PC-9 (cell line): ENCODE data around the gene FTO. TPM values are rescaled to one million over a fixed set of nuclear protein-coding genes. Genes with fewer than 3 reads are reported as not detected.

Experiments used
- BruUV-seq: library from RNA; stranded (reverse); fragments of 400-500 nt; replicated peaks from 2 replicates; lab custom pipeline; 2021; lab: Mats Ljungman, UMichigan
- CTCF ChIA-PET: fragments of 300-600 bp; sonication (Branson Sonifier 250); formaldehyde crosslinking; loops from one replicate; lab custom pipeline; 2022; ENCODE audit warnings: antibody characterized with exemption; lab: Charles Lee
- POLR2A ChIA-PET: fragments of 300-600 bp; sonication (Branson Sonifier 250); formaldehyde crosslinking; loops from one replicate; lab custom pipeline; 2022; ENCODE audit warnings: antibody characterized with exemption; ENCODE audit not compliant: unreplicated experiment; lab: Charles Lee
- DNase-seq, 2 experiments: peaks; one replicate each; pipeline versions ENCODE4 v3.0.0 to v3.0.0-alpha.2; 2015 to 2022; ENCODE audit warnings: mixed read lengths in 1 of 2
- H2AFZ ChIP-seq: fragments of 200-600 bp; sonication (generic); 2 replicates; pipeline ENCODE4 v1.8.1; 2017; ENCODE audit warnings: antibody characterized with exemption
- H3F3A ChIP-seq: fragments of 200-600 bp; sonication (generic); 2 replicates; pipeline ENCODE4 v1.8.1; 2017; ENCODE audit warnings: antibody characterized with exemption, mild to moderate bottlenecking, low read depth; ENCODE audit not compliant: insufficient read depth
- H3K27ac ChIP-seq: fragments of 200-600 bp; sonication (generic); 2 replicates; pipeline ENCODE4 v1.6.1; 2016; ENCODE audit warnings: mixed run types
- H3K27me3 ChIP-seq: fragments of 200-600 bp; sonication (generic); 2 replicates; pipeline ENCODE4 v1.6.1; 2016; ENCODE audit warnings: low read depth, mixed run types; ENCODE audit not compliant: insufficient read depth
- H3K36me3 ChIP-seq: fragments of 200-600 bp; sonication (generic); 2 replicates; pipeline ENCODE4 v1.6.1; 2016; ENCODE audit warnings: low read depth, mixed run types
- H3K4me1 ChIP-seq: fragments of 200-600 bp; sonication (generic); replicated peaks from 2 replicates; pipeline ENCODE4 v1.6.1; 2016; ENCODE audit warnings: mixed run types; ENCODE audit not compliant: insufficient read depth
- H3K4me2 ChIP-seq: fragments of 200-600 bp; sonication (generic); 2 replicates; pipeline ENCODE4 v1.6.1; 2017; ENCODE audit warnings: mixed run types
- H3K4me3 ChIP-seq: fragments of 200-600 bp; sonication (generic); 2 replicates; pipeline ENCODE4 v1.6.1; 2016; ENCODE audit warnings: mixed run types
- H3K79me2 ChIP-seq: fragments of 200-600 bp; sonication (generic); 2 replicates; pipeline ENCODE4 v1.6.1; 2017; ENCODE audit warnings: low read depth, mixed run types
- H3K9me2 ChIP-seq: fragments of 200-600 bp; sonication (generic); 2 replicates; pipeline ENCODE4 v1.8.1; 2017; ENCODE audit warnings: mild to moderate bottlenecking; ENCODE audit not compliant: insufficient read depth
- H3K9me3 ChIP-seq: fragments of 200-600 bp; sonication (generic); 2 replicates; pipeline ENCODE4 v1.8.1; 2016; ENCODE audit warnings: low read depth; ENCODE audit not compliant: insufficient read depth
- H4K20me1 ChIP-seq: fragments of 200-600 bp; sonication (generic); 2 replicates; pipeline ENCODE4 v1.8.1; 2017; ENCODE audit not compliant: insufficient read depth
- EZH2 ChIP-seq: fragments of 200-600 bp; sonication (generic); IDR thresholded peaks from 2 replicates; pipeline ENCODE4 v1.8.0; 2017; ENCODE audit warnings: antibody characterized with exemption, low read depth
- intact Hi-C: fragments of 100-400 bp; cut with micrococcal nuclease; formaldehyde crosslinking; loops from one replicate; pipeline ENCODE4 v1.10.0; 2022; ENCODE audit not compliant: unreplicated experiment
- total RNA-seq: library from RNA; stranded (reverse); gene quantifications from 2 replicates; pipeline ENCODE4 v1.2.3, GENCODE V29; 2021
- TF ChIP-seq, protein P1 (sequence below): fragments of 200-600 bp; sonication (generic); conservative IDR thresholded peaks from 2 replicates; pipeline ENCODE4 v1.6.1; 2017; ENCODE audit warnings: mixed run types, antibody characterized with exemption, mild to moderate bottlenecking, moderate library complexity

Gene FTO
- total RNA-seq, 1 experiment from 2014 or later, result 58.1 TPM

- Histone ChIP-seq H3K4me2 (no peak overlapping the region), H3F3A (no peaks in the 10 kb centered on the region), H3K9me3 (no peaks in the 10 kb centered on the region), H3K27me3 (no peaks in the 10 kb centered on the region), H3K27ac (no peak overlapping the region), H3K4me1 (no peaks in the 10 kb centered on the region), H4K20me1 (no peaks in the 10 kb centered on the region), H2AFZ (no peak overlapping the region), H3K4me3 (no peak overlapping the region), H3K79me2 (no peaks in the 10 kb centered on the region), H3K9me2 (no peaks in the 10 kb centered on the region), H3K36me3 (no peaks in the 10 kb centered on the region)
- DNase-seq, result no peak
- POLR2A ChIA-PET, result no interaction called here
- CTCF ChIA-PET, result no interaction called here
- intact Hi-C loops, result no loop called here
- TF ChIP-seq EZH2, result no peak
- TF ChIP-seq, protein P1, sequence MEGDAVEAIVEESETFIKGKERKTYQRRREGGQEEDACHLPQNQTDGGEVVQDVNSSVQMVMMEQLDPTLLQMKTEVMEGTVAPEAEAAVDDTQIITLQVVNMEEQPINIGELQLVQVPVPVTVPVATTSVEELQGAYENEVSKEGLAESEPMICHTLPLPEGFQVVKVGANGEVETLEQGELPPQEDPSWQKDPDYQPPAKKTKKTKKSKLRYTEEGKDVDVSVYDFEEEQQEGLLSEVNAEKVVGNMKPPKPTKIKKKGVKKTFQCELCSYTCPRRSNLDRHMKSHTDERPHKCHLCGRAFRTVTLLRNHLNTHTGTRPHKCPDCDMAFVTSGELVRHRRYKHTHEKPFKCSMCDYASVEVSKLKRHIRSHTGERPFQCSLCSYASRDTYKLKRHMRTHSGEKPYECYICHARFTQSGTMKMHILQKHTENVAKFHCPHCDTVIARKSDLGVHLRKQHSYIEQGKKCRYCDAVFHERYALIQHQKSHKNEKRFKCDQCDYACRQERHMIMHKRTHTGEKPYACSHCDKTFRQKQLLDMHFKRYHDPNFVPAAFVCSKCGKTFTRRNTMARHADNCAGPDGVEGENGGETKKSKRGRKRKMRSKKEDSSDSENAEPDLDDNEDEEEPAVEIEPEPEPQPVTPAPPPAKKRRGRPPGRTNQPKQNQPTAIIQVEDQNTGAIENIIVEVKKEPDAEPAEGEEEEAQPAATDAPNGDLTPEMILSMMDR, result no peak
- no TSS peak for BruUV-seq
Measured at GRCh38 chr16:54174201-54174600, 470.2 kb downstream of the FTO start.

- Histone ChIP-seq H3K9me3 (no peaks in the 10 kb centered on the region), H3K27me3 (no peaks in the 10 kb centered on the region), H3K27ac (no peak overlapping the region), H3F3A (no peaks in the 10 kb centered on the region), H3K79me2 (no peaks in the 10 kb centered on the region), H3K4me1 (no peaks in the 10 kb centered on the region), H4K20me1 (no peaks in the 10 kb centered on the region), H3K9me2 (no peaks in the 10 kb centered on the region), H3K36me3 (no peaks in the 10 kb centered on the region), H2AFZ (no peak overlapping the region), H3K4me2 (no peak overlapping the region), H3K4me3 (no peak overlapping the region)
- intact Hi-C loops, result no loop called here
- TF ChIP-seq, protein P1, result no peak
- no peak for TF ChIP-seq EZH2
- POLR2A ChIA-PET, result no interaction called here
- DNase-seq, result no peak
- BruUV-seq, result no TSS peak
- CTCF ChIA-PET, result no interaction called here
Measured at GRCh38 chr16:54174750-54175149, 470.8 kb downstream of the FTO start.

DNA sequence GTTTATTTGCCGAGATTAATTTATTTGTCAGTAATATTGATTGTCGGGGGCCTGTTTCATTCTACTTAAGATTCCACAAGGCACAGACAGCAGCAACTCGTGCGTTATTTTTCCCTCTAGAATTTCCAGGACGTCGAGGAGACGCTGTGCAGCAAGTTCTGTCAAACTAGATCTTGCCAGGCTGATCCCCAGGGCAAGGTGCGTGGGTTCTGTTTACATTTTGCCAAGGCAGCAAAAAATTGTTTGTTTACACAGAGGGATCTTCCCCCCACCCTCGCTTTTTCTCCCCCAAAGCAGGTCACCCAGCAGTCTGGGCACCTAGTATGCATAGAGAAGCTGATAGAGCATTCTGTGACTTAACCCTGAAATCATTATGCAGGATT is 471.2 kb downstream of the FTO start:
- no peaks in the 10 kb centered on the region for H3K36me3 ChIP-seq
- no peaks in the 10 kb centered on the region for H3K9me2 ChIP-seq
- BruUV-seq, result no TSS peak
- POLR2A ChIA-PET, result no interaction called here
- H2AFZ ChIP-seq, result no peak overlapping the region
- no peak overlapping the region for H3K27ac ChIP-seq
- H4K20me1 ChIP-seq, result no peaks in the 10 kb centered on the region
- no peaks in the 10 kb centered on the region for H3K4me1 ChIP-seq
- H3K79me2 ChIP-seq, result no peaks in the 10 kb centered on the region
- intact Hi-C loops, result no loop called here
- DNase-seq, result no peak
- H3K4me2 ChIP-seq, result no peak overlapping the region
- TF ChIP-seq EZH2, result no peak
- TF ChIP-seq, protein P1, result no peak
- H3K4me3 ChIP-seq, result no peak overlapping the region
- no peaks in the 10 kb centered on the region for H3K9me3 ChIP-seq
- H3K27me3 ChIP-seq, result no peaks in the 10 kb centered on the region
- H3F3A ChIP-seq, result no peaks in the 10 kb centered on the region
- CTCF ChIA-PET, result no interaction called here
